Measurements from ENCODE around the gene RASIP1. TPM values are rescaled to one million over a fixed set of nuclear protein-coding genes. Genes with fewer than 3 reads are reported as not detected.

RASIP1 gene
- total RNA-seq, 1 experiment from 2014 or later, result not detected

DNA sequence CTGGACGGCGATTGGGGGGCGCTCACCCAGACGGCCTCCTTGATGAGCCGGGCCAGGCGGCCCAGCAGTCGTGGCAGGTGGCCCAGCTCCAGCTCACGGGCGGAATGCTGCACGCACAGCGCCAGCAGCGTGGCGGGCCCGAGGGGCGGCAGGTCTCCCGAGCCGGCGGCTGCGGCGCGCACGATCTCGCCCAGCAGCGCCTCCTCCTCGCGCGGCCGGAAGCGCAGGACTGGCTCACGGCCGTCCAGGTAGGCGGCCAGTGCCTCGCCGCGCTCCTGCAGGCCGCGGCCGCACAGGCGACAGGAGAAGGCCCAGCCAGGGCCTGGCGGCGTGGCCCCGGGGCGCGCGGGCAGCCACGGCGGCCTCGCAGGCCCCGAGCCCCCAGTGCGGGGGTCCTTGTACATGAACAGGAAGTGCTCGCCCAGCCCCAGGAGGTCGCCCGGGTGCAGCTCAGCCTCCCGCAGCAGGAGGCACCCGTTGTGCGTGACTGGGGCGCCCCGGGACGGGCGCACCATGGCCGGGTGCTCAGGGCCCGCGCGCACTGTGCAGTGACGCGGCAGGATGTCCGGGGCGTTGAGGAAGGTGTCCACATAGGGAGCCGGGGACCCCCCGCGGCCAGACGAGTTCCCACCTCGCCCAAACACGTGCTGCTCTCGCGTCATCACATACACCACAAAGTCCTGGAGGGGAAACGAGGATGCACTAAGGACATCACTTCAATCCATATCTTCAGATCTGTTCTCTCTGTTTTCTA lies 11.3 kb downstream of the RASIP1 start:
- no peak overlapping the region for H3K4me2 ChIP-seq (ENCODE audit: low read depth, low read length, poor library complexity, severe bottlenecking)
- no peak overlapping the region for H2AFZ ChIP-seq (ENCODE audit: low read length)
- H3K9ac ChIP-seq (ENCODE audit: low read length), result no peak overlapping the region
- no peaks in the 10 kb centered on the region for H3K9me2 ChIP-seq (replicated peaks; ENCODE audit: insufficient read depth, low read length)
- peaks cover 10% of the 10 kb centered on the region for H3K9me3 ChIP-seq (ENCODE audit: low read length)
- H3K79me2 ChIP-seq (ENCODE audit: low read length), result no peaks in the 10 kb centered on the region
- no peaks in the 10 kb centered on the region; the same call in 1 of the 2 replicates for H3K4me1 ChIP-seq (ENCODE audit: low read length)
- H3K4me3 ChIP-seq (ENCODE audit: low read length), result no peak overlapping the region
- no peaks in the 10 kb centered on the region for H4K20me1 ChIP-seq (ENCODE audit: insufficient read depth, low read depth, low read length)
- H3K36me3 ChIP-seq (ENCODE audit: insufficient read depth, low read length), result no peaks in the 10 kb centered on the region
- no peaks in the 10 kb centered on the region for H3K27me3 ChIP-seq (ENCODE audit: low read length)
- DNase-seq, result no peak
- H3K27ac ChIP-seq (ENCODE audit: low read length), result no peak overlapping the region

DNA sequence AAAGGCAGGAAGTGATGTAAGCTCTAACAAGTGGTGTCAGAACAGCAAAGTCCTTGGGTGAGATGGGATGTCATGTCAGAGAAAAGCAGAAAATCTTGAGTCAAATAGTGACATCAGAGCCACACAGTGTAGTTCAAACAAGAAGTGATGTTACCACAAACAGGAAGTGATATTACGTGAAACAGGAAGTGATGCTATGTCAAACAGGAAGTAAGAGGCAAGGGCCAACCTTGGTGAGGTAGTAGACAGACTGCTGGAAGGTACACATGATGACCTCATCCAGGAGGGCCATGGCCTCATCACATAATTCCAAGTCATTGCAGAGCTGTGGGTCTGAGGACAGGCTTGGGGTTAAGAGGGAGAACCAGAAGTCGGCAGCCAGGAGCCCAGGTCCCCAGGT lies 13.9 kb downstream of the RASIP1 start:
- DNase-seq, result peak; percentile 88
- H4K20me1 ChIP-seq (ENCODE audit: insufficient read depth, low read depth, low read length), result no peaks in the 10 kb centered on the region
- no peaks in the 10 kb centered on the region; the same call in 1 of the 2 replicates for H3K4me1 ChIP-seq (ENCODE audit: low read length)
- H3K9me3 ChIP-seq (ENCODE audit: low read length), result peaks cover 10% of the 10 kb centered on the region
- H2AFZ ChIP-seq (ENCODE audit: low read length), result peak overlapping the region; percentile 57
- no peaks in the 10 kb centered on the region for H3K9me2 ChIP-seq (replicated peaks; ENCODE audit: insufficient read depth, low read length)
- no peak overlapping the region for H3K4me2 ChIP-seq (ENCODE audit: low read depth, low read length, poor library complexity, severe bottlenecking)
- H3K27me3 ChIP-seq (ENCODE audit: low read length), result no peaks in the 10 kb centered on the region
- no peak overlapping the region for H3K27ac ChIP-seq (ENCODE audit: low read length)
- no peaks in the 10 kb centered on the region for H3K36me3 ChIP-seq (ENCODE audit: insufficient read depth, low read length)
- no peak overlapping the region for H3K9ac ChIP-seq (ENCODE audit: low read length)
- H3K4me3 ChIP-seq (ENCODE audit: low read length), result peak overlapping the region; percentile 23; the same call in 1 of the 2 replicates
- H3K79me2 ChIP-seq (ENCODE audit: low read length), result no peaks in the 10 kb centered on the region

DNA sequence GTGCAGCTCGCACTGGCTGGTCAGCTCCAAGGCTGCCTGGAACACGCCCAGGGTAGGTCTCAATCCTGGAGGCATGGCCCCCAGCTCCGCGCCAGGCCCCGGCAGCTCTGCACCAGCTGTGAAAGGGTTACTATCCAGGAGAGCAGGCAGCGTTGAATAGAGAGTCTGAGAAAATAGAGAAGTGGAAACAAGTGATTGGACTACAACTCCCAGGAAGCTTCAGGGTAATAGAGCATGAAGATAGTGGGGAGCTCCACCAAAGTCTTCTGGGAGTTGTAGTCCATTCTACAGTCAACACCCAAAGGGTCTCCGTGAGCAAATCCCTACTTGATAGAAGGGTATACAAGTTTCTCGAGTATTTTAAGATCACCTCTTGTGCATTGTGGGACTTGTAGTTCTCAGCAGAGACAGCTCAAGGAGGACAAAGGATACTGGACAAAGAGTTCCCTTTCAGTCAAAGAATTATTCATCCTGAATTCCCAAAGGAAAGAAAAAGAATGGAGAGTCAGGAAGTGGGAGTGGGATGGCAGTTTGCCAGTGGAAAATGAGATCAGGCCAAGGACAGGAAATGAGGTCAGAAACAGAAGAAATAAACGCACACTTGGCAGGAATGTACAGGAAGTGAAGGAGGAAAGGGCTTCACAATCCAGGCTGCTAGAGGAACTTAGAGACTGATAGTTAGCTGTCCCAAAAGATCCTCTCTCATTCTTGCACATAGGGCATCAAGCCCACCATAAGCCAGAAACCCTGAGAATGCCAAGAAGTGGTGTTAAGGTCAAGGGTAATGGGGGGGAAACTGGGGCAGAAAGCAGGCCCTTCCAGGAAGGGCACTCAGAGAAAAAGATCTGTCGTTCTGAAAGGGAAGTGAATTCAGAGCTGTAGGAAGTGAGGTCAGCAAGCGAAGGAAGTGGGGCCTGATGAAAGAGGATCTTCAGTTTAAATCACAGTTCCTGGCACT lies 15.3 kb downstream of the RASIP1 start:
- no peak overlapping the region for H3K4me2 ChIP-seq (ENCODE audit: low read depth, low read length, poor library complexity, severe bottlenecking)
- H3K9me2 ChIP-seq (replicated peaks; ENCODE audit: insufficient read depth, low read length), result no peaks in the 10 kb centered on the region
- no peaks in the 10 kb centered on the region for H4K20me1 ChIP-seq (ENCODE audit: insufficient read depth, low read depth, low read length)
- H3K79me2 ChIP-seq (ENCODE audit: low read length), result no peaks in the 10 kb centered on the region
- H3K9me3 ChIP-seq (ENCODE audit: low read length), result peaks cover 10% of the 10 kb centered on the region
- 0 out of 2 replicates have a peak overlapping the region, but pooled peaks have one; percentile 8 for H3K4me3 ChIP-seq (ENCODE audit: low read length)
- no peaks in the 10 kb centered on the region for H3K36me3 ChIP-seq (ENCODE audit: insufficient read depth, low read length)
- DNase-seq, result peak; percentile 84
- H3K4me1 ChIP-seq (ENCODE audit: low read length), result peaks cover 8% of the 10 kb centered on the region
- peak overlapping the region; percentile 66 for H2AFZ ChIP-seq (ENCODE audit: low read length)
- H3K27me3 ChIP-seq (ENCODE audit: low read length), result no peaks in the 10 kb centered on the region
- H3K9ac ChIP-seq (ENCODE audit: low read length), result no peak overlapping the region
- no peak overlapping the region for H3K27ac ChIP-seq (ENCODE audit: low read length)

DNA sequence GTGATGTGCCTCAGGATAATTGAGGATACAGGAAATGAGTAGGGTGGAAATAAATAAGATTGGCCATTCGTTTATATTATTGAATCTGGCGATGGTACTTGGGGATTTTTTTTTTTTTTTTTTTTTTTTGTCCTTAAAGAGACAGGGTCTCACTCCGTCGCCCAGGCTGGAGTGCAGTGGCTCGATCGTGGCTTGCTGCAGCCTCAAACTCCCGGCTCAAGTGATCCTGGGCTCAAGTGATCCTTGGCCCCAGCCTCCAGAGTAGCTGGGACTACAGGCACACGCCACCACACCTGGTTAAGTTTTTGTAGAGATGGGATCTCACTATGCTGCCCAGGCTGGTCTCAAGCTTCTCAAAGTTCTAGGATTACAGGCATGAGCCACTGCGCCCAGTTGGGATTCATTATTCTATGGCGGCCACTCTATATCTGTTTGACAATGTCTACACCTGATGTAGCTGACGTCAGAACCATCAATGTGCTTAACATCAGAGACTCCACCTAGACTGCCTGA lies 18.2 kb downstream of the RASIP1 start:
- Histone ChIP-seq H3K9me3 (ENCODE audit: low read length) (peaks cover 10% of the 10 kb centered on the region), H3K9me2 (replicated peaks; ENCODE audit: insufficient read depth, low read length) (no peaks in the 10 kb centered on the region), H3K4me3 (ENCODE audit: low read length) (no peak overlapping the region), H3K36me3 (ENCODE audit: insufficient read depth, low read length) (no peaks in the 10 kb centered on the region), H3K79me2 (ENCODE audit: low read length) (no peaks in the 10 kb centered on the region), H3K27ac (ENCODE audit: low read length) (no peak overlapping the region), H4K20me1 (ENCODE audit: insufficient read depth, low read depth, low read length) (no peaks in the 10 kb centered on the region), H3K4me2 (ENCODE audit: low read depth, low read length, poor library complexity, severe bottlenecking) (no peak overlapping the region), H3K27me3 (ENCODE audit: low read length) (no peaks in the 10 kb centered on the region), H3K4me1 (ENCODE audit: low read length) (peaks cover 11% of the 10 kb centered on the region), H3K9ac (ENCODE audit: low read length) (no peak overlapping the region), H2AFZ (ENCODE audit: low read length) (no peak overlapping the region)
- no peak for DNase-seq

DNA sequence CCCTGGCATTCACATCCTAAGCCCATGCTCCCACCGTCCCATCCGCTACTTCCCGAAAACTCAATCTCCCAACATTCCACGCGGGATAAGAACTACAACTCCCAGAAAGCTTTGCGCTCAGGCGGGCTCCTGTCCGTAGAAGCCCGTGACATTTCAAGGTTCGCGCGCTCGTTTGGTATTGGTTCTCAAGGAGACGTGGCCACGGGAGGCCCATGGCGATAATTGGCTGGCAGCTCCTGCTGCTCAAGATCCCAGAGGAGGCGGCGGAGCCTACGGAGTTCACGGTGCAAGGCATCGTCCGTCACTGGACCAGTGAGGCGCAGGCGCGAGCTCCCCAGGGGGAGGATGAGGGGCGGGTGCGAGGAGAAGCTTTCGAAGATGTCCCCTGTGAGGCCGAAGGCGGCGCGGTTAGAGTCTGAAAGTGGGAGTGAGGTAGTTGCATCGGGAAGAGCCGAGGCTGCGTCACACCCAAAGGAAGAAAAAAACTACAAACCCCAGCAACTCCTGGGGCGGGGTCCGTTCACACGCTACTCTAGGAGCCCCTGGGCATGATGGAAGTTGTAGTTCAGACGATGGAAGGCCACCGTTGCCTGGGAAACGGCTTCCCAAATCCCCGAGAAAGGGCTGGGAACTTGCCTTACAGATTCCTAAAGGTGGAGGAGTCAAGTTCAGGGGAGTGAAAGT lies 19.7 kb downstream of the RASIP1 start:
- Histone ChIP-seq H3K4me2 (ENCODE audit: low read depth, low read length, poor library complexity, severe bottlenecking) (peak overlapping the region; percentile 78), H3K27me3 (ENCODE audit: low read length) (no peaks in the 10 kb centered on the region), H3K79me2 (ENCODE audit: low read length) (no peaks in the 10 kb centered on the region), H2AFZ (ENCODE audit: low read length) (peak overlapping the region; percentile 83; the same call in 1 of the 2 replicates), H3K9me3 (ENCODE audit: low read length) (peaks cover under 1% of the 10 kb centered on the region), H4K20me1 (ENCODE audit: insufficient read depth, low read depth, low read length) (no peaks in the 10 kb centered on the region), H3K36me3 (ENCODE audit: insufficient read depth, low read length) (no peaks in the 10 kb centered on the region), H3K4me3 (ENCODE audit: low read length) (peak overlapping the region; percentile 66), H3K4me1 (ENCODE audit: low read length) (peaks cover 11% of the 10 kb centered on the region), H3K9me2 (replicated peaks; ENCODE audit: insufficient read depth, low read length) (no peaks in the 10 kb centered on the region), H3K9ac (ENCODE audit: low read length) (peak overlapping the region; percentile 71), H3K27ac (ENCODE audit: low read length) (peak overlapping the region; percentile 62)
- peak; percentile 99 for DNase-seq

DNA sequence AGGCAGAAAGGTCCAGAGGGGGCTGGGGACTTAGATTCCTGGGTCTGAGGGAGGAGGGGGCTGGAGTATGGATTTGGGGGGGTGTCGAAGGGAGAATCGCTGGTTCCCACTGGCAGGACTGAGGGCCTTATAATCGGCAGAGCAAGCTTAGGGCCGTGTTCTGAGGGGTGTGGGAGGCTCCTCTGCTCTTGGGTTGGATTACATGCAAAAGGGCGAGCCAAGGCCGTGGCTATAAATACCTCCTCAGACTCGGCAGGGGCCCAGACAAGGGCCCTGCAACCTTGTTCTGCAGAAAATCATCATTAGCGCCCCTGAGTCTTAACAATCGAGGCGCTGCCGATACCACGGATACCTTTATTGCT lies 20.2 kb downstream of the RASIP1 start:
- DNase-seq, result no peak
- H3K79me2 ChIP-seq (ENCODE audit: low read length), result no peaks in the 10 kb centered on the region
- H3K4me3 ChIP-seq (ENCODE audit: low read length), result peak overlapping the region; percentile 66
- H3K36me3 ChIP-seq (ENCODE audit: insufficient read depth, low read length), result no peaks in the 10 kb centered on the region
- peak overlapping the region; percentile 78 for H3K4me2 ChIP-seq (ENCODE audit: low read depth, low read length, poor library complexity, severe bottlenecking)
- no peaks in the 10 kb centered on the region for H3K9me3 ChIP-seq (ENCODE audit: low read length)
- peak overlapping the region; percentile 62; the same call in 1 of the 2 replicates for H3K27ac ChIP-seq (ENCODE audit: low read length)
- H3K9ac ChIP-seq (ENCODE audit: low read length), result peak overlapping the region; percentile 71
- H2AFZ ChIP-seq (ENCODE audit: low read length), result peak overlapping the region; percentile 22; the same call in 1 of the 2 replicates
- H3K27me3 ChIP-seq (ENCODE audit: low read length), result no peaks in the 10 kb centered on the region
- H4K20me1 ChIP-seq (ENCODE audit: insufficient read depth, low read depth, low read length), result no peaks in the 10 kb centered on the region
- peaks cover 16% of the 10 kb centered on the region for H3K4me1 ChIP-seq (ENCODE audit: low read length)
- H3K9me2 ChIP-seq (replicated peaks; ENCODE audit: insufficient read depth, low read length), result no peaks in the 10 kb centered on the region

DNA sequence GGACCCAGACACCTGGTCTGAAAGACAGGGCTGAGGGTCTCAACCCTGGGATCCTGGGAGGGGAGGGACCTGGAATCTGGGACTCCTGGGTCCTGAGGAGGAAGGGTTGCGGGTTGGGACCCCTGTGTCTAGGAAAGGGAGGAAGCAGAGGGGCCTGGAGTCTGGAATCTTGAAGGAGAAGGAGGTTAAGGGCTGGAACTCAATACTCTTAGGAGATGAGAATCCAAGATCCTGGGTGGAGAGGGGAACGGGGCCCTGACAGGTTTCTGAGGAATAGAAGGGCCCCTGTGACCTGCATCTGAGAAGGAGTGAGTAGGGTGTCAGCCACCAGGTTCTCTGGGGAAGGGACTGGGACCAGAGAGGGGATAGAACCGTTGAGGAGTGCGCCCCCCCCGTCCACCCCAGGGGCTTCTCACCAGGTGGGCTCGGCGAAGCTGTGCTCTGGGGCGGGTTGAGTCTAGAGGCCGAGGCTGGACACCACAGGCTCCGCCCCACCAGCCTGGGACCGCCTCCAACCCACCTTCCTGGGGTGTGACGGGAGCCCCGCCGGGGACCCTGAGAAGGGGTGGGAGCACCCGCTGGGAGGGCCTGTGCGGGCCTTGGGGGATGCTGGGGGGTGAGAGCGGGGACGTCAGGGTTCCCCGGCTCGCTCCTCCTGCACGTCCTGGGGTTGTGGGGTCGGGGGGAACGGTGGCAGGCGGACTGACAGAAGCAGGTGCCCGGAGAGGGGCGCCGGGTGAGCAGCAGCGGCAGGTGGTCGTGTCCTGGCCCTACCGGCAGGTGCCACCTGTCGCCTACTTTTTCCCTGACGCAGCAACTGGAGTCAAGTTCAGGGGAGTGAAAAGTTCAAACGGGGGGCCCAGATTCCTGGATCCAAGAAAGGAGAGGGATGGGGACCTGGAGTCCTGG lies 20.9 kb downstream of the RASIP1 start, which contains the start of gene MAMSTR:
Gene MAMSTR, minus strand, starts transcription at position 463 of the 909 bp plus-strand sequence. CDS start 694 bp downstream, outside the sequence.
- H3K4me2 ChIP-seq (ENCODE audit: low read depth, low read length, poor library complexity, severe bottlenecking), result peak within 1 kb of the TSS; percentile 78
- no peaks in the 10 kb centered on the region for H3K9me2 ChIP-seq (replicated peaks; ENCODE audit: insufficient read depth, low read length)
- no peaks in the 10 kb centered on the region for H3K27me3 ChIP-seq (ENCODE audit: low read length)
- no peaks in the 10 kb centered on the region for H4K20me1 ChIP-seq (ENCODE audit: insufficient read depth, low read depth, low read length)
- peak within 1 kb of the TSS; percentile 62; the same call in 1 of the 2 replicates for H3K27ac ChIP-seq (ENCODE audit: low read length)
- peak within 1 kb of the TSS; percentile 66 for H3K4me3 ChIP-seq (ENCODE audit: low read length)
- H2AFZ ChIP-seq (ENCODE audit: low read length), result peak within 1 kb of the TSS; percentile 22; the same call in 1 of the 2 replicates
- H3K9me3 ChIP-seq (ENCODE audit: low read length), result no peaks in the 10 kb centered on the region
- H3K9ac ChIP-seq (ENCODE audit: low read length), result peak within 1 kb of the TSS; percentile 71
- H3K79me2 ChIP-seq (ENCODE audit: low read length), result no peaks in the 10 kb centered on the region
- peaks cover 23% of the 10 kb centered on the region for H3K4me1 ChIP-seq (ENCODE audit: low read length)
- no peak for DNase-seq
- H3K36me3 ChIP-seq (ENCODE audit: insufficient read depth, low read length), result no peaks in the 10 kb centered on the region

All from Karpas-422 (cell line).